ENCODE measurements around the gene BPTF. TPM values are rescaled to one million over a fixed set of nuclear protein-coding genes. Genes with fewer than 3 reads are reported as not detected.
"Not testable (repeated sequence)": the region's sequence is repeated elsewhere in the genome, so short reads cannot be mapped to it uniquely, and the experiment has no call there.

The BPTF gene
- total RNA-seq, 4 donors from 2014 or later: 67.6 to 213 (median 102) TPM

DNA sequence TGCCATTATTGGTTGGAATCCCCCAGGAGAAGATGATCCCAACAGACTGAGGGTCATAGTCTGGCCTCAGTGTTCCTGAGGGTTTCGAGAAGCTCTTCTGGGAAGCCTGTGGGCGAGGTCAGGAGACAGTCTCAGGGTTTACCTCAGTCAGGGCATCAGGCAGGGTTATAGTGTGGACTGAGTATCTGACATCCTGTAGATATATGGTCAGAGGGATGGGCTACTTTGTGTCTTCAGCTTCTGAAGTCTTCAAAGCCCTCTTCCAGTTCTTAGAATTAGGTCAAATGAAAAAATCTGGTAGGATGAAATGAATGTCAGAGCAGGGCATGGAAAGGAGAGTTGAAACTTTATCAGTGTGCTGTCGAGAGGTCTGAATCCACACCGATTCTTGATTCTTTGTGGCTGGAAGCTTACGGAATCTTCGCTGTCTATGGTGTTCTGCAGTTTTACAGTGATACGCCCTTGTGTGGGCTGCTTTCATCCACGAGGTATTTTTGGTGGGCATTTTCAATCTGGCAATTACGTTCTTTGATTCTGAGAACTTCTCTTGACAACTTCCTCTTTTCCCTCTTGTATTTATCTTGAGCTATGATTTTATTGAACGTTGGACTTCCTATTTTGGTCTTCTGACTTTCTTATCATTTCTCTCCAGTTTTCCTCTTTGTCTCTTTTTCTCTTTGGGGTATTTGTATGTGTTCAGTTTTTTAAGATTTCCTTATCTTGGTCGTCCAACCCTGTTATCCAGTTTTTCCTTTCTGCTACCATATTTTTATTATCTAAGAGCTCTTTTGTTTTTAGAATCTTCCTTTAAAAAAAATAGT is 30.4 kb downstream of the BPTF start:
- no peak for DNase-seq (ENCODE audit: low spot score in 2 of 2)
- TF ChIP-seq POLR2AphosphoS5 (IDR thresholded peaks at IDR 0.05) (no peak), EP300 (IDR thresholded peaks at IDR 0.05) (no peak), POLR2A (IDR thresholded peaks at IDR 0.05) (no peak)
- TF ChIP-seq, protein P1, sequence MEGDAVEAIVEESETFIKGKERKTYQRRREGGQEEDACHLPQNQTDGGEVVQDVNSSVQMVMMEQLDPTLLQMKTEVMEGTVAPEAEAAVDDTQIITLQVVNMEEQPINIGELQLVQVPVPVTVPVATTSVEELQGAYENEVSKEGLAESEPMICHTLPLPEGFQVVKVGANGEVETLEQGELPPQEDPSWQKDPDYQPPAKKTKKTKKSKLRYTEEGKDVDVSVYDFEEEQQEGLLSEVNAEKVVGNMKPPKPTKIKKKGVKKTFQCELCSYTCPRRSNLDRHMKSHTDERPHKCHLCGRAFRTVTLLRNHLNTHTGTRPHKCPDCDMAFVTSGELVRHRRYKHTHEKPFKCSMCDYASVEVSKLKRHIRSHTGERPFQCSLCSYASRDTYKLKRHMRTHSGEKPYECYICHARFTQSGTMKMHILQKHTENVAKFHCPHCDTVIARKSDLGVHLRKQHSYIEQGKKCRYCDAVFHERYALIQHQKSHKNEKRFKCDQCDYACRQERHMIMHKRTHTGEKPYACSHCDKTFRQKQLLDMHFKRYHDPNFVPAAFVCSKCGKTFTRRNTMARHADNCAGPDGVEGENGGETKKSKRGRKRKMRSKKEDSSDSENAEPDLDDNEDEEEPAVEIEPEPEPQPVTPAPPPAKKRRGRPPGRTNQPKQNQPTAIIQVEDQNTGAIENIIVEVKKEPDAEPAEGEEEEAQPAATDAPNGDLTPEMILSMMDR (IDR thresholded peaks at IDR 0.05): no peak
- no peaks in the 10 kb centered on the region for H3K9me3 ChIP-seq
- WGBS: 84% methylated on average over 11 of the region's 11 CpGs
- H3K27ac ChIP-seq: no peak overlapping the region
- peaks cover 13% of the 10 kb centered on the region for H3K36me3 ChIP-seq
- H3K27me3 ChIP-seq: no peaks in the 10 kb centered on the region
- H3K4me1 ChIP-seq: peaks cover 19% of the 10 kb centered on the region
- no peak overlapping the region for H3K4me3 ChIP-seq

DNA sequence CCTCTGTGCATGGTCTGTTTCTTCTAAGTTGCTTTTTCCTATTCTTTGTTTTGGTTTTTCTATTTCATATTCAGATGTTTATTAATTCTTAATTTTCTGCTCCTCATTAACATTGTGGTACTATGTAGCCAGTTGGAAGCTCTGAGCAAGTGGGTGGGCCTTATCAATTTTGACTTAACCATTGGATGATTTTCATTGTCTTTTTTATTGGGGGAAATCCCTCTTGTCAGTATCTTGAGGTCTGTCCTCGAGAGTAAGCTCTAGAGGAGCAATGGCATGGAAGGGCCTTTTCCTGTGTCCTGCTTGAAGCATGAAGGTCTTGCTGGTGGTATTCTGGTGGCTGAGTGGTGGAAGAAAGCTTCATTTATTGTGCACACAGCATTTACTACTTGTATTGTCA is 31.1 kb downstream of the BPTF start:
- H3K27ac ChIP-seq; H3K27me3 ChIP-seq; DNase-seq (ENCODE audit: low spot score in 2 of 2); H3K4me3 ChIP-seq; H3K9me3 ChIP-seq: not testable (repeated sequence)
- peaks cover 19% of the 10 kb centered on the region for H3K4me1 ChIP-seq
- H3K36me3 ChIP-seq: peaks cover 13% of the 10 kb centered on the region
- WGBS: 35% methylated on average over 1 of the region's 1 CpG

DNA sequence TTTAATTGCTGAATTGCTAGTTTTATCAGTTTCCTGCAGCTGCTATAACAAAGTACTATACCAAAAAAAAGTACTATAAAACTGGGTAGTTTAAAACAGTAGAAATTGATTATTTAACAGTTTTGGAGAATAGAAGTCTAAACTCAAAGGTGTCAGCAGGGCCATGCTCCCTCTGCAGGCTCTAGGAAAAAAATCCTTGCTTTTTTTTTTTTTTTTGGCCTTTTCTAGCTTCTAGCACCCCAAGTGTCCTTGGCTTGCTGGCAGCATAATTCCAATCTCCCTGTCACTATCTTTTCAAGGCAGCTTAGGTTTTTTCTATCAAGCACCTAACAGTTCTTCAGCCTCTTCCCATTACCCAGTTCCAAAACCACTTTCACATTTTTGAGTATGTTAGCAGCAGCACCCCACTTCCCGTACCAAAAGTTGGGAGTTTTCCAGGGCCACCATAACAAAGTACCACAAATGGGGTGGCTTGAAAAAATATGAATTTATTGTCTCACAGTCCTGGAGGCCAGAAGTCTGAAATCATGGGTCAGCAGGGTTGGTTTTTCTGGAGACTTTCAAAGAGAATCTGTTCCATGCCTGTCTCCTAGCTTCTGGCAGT is 37.4 kb downstream of the BPTF start:
- no peak for DNase-seq (ENCODE audit: low spot score in 2 of 2)
- TF ChIP-seq POLR2AphosphoS5 (IDR thresholded peaks at IDR 0.05) (no peak), EP300 (IDR thresholded peaks at IDR 0.05) (no peak), POLR2A (IDR thresholded peaks at IDR 0.05) (no peak)
- TF ChIP-seq, protein P1 (IDR thresholded peaks at IDR 0.05): no peak
- no peak overlapping the region for H3K4me3 ChIP-seq
- H3K27ac ChIP-seq: no peak overlapping the region
- 96% methylated on average over 1 of the region's 1 CpG for WGBS
- no peaks in the 10 kb centered on the region for H3K27me3 ChIP-seq
- H3K4me1 ChIP-seq: peaks cover 14% of the 10 kb centered on the region
- H3K36me3 ChIP-seq: no peaks in the 10 kb centered on the region
- H3K9me3 ChIP-seq: no peaks in the 10 kb centered on the region

DNA sequence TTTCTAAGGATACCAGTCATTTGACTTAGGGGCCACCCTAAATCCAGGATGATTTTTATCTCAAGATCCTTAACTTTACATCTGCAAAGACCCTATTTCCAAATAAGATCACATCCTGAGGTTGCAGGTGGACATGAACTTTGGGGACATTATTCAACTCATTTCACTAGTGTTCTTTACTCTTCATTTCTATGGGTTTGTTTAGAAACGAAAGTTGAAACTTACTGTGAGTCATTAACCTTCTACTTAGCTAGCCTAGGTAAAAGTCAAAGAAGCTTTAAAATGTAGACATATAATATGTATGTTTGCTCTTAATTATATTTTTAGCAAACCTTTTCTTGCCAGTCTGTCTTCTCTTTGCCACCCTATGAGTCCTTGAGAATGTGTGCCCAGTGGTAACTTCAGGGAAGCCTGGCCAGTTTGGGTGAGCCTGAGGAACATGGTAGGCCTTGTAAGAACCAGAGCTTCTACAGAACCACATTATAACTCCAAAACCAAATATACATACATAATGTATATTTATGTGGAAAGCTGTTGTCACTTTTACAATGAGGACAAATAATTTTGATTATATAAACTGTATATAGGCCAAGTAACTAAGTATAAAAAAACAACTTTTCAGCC is 38.4 kb downstream of the BPTF start:
- Histone ChIP-seq H3K27ac (no peak overlapping the region), H3K27me3 (no peaks in the 10 kb centered on the region), H3K4me1 (peaks cover 14% of the 10 kb centered on the region), H3K9me3 (no peaks in the 10 kb centered on the region), H3K36me3 (no peaks in the 10 kb centered on the region), H3K4me3 (no peak overlapping the region)
- no peak for DNase-seq (ENCODE audit: low spot score in 2 of 2)
- TF ChIP-seq POLR2AphosphoS5 (IDR thresholded peaks at IDR 0.05) (no peak), EP300 (IDR thresholded peaks at IDR 0.05) (no peak), POLR2A (IDR thresholded peaks at IDR 0.05) (no peak)
- TF ChIP-seq, protein P1 (IDR thresholded peaks at IDR 0.05): no peak
- WGBS: 94% methylated on average over 1 of the region's 1 CpG

DNA sequence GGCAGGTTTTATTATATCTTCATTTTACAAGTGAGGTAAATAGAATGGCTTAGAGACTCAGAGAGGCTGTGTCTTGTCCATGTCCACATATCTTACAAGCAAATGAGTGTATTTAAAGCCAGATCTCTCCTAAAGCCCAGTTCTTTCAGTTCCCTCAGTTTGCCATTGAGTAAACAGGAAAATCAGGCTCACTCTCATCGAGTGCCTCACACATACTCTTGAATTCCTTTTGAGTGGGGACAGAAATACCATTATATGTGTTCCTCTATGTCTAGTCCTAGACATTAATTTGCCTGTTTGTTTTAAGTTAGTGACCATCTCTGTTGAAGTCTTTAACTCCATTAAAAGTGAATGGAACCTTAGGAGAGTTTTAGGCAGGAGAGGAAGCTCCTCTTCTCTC is 40.1 kb downstream of the BPTF start:
- no peak overlapping the region for H3K4me3 ChIP-seq
- no peaks in the 10 kb centered on the region for H3K9me3 ChIP-seq
- WGBS: 59% methylated on average over 1 of the region's 1 CpG
- H3K4me1 ChIP-seq: peaks cover 4% of the 10 kb centered on the region
- DNase-seq (ENCODE audit: low spot score in 2 of 2): no peak
- TF ChIP-seq POLR2AphosphoS5 (IDR thresholded peaks at IDR 0.05): no peak
- TF ChIP-seq, protein P1 (IDR thresholded peaks at IDR 0.05): no peak
- no peak for TF ChIP-seq POLR2A (IDR thresholded peaks at IDR 0.05)
- TF ChIP-seq EP300 (IDR thresholded peaks at IDR 0.05): no peak
- H3K36me3 ChIP-seq: no peaks in the 10 kb centered on the region
- H3K27me3 ChIP-seq: no peaks in the 10 kb centered on the region
- H3K27ac ChIP-seq: no peak overlapping the region

All from suprapubic skin (tissue), 4 donors.